Hypothalamus (tissue), 51 donors: ENCODE data around the gene IGSF8.

ENCODE experiments used
- DNase-seq, 51 donors: peaks; one replicate each; lab custom pipeline; 2025; lab: John Stamatoyannopoulos, UW

The IGSF8 gene

GRCh38 chr1:160048335-160048734, 50.1 kb downstream of the IGSF8 start:
- no peak for DNase-seq

GRCh38 chr1:160047111-160047991, 51.1 kb downstream of the IGSF8 start:
- DNase-seq: no peak

GRCh38 chr1:160046494-160047110, 51.8 kb downstream of the IGSF8 start:
- DNase-seq: peak in 47 of 51 donors; percentile 31 to 96 (median 78)

- no peak for DNase-seq
Measured at GRCh38 chr1:160045653-160046052, 52.8 kb downstream of the IGSF8 start.

- DNase-seq: no peak
Measured at GRCh38 chr1:160043543-160043942, 54.9 kb downstream of the IGSF8 start.
